Glutamatergic neuron (in vitro differentiated cells): ENCODE data around the gene TGFBR3. TPM values are rescaled to one million over a fixed set of nuclear protein-coding genes. Genes with fewer than 3 reads are reported as not detected.

ENCODE experiments used
- DNase-seq: peaks from one replicate; pipeline ENCODE4 v3.0.0; 2022
- H3K27ac Mint-ChIP-seq: one replicate; pipeline ENCODE4 v1.8.0; 2020; ENCODE audit warnings: mild to moderate bottlenecking, mixed read lengths, inconsistent platforms; ENCODE audit not compliant: unreplicated experiment
- H3K27me3 Mint-ChIP-seq: one replicate; pipeline ENCODE4 v1.8.0; 2020; ENCODE audit warnings: mild to moderate bottlenecking, moderate library complexity, mixed read lengths, inconsistent platforms; ENCODE audit not compliant: unreplicated experiment
- H3K36me3 Mint-ChIP-seq: one replicate; pipeline ENCODE4 v1.8.0; 2020; ENCODE audit warnings: mild to moderate bottlenecking, mixed read lengths, inconsistent platforms; ENCODE audit not compliant: unreplicated experiment
- H3K4me1 Mint-ChIP-seq: one replicate; pipeline ENCODE4 v1.8.0; 2020; ENCODE audit warnings: mild to moderate bottlenecking, low read depth, mixed read lengths, inconsistent platforms; ENCODE audit not compliant: unreplicated experiment
- H3K4me3 Mint-ChIP-seq: one replicate; pipeline ENCODE4 v1.8.0; 2020; ENCODE audit warnings: mild to moderate bottlenecking, mixed read lengths, inconsistent platforms; ENCODE audit not compliant: unreplicated experiment
- H3K9me3 Mint-ChIP-seq: one replicate; pipeline ENCODE4 v1.8.0; 2020; ENCODE audit warnings: mild to moderate bottlenecking, moderate library complexity, mixed read lengths, inconsistent platforms; ENCODE audit not compliant: unreplicated experiment
- total RNA-seq: library from RNA; stranded (reverse); fragmentation: NEBNext Ultra II Directional; extraction: Animal tissue kit (Norgen Biotek cat#: 25700); gene quantifications from one replicate; pipeline ENCODE4 v1.2.1, GENCODE V29; 2021; ENCODE audit not compliant: unreplicated experiment
- TF ChIP-seq, protein P1 (sequence below): fragments of 200-600 bp; sonication (generic); IDR thresholded peaks from one replicate; pipeline ENCODE4 v1.5.0; 2021; ENCODE audit not compliant: partially characterized antibody, unreplicated experiment

TGFBR3 gene
- total RNA-seq, 1 donor from 2014 or later: 0.98 TPM

DNA sequence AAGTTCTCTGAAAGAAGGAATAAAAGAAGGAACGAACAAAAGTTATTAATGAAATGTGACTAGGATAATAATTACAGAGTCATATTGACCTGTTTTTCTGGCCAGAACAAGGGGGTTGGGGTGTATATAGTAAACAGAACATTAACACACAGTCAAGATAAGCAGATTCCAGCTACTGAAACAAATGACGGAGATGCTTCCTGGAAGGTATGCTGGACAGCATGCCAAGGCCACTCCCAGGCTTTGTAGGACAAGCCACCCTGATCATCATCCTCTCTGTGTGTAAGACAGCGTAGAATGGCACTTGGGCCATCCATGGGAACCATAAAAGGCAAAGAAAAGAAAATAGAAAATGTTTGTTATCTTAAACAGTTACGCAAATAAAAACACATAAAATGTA is 120.7 kb downstream of the TGFBR3 start:
- peaks cover 2% of the 10 kb centered on the region for H3K4me1 Mint-ChIP-seq
- TF ChIP-seq, protein P1, sequence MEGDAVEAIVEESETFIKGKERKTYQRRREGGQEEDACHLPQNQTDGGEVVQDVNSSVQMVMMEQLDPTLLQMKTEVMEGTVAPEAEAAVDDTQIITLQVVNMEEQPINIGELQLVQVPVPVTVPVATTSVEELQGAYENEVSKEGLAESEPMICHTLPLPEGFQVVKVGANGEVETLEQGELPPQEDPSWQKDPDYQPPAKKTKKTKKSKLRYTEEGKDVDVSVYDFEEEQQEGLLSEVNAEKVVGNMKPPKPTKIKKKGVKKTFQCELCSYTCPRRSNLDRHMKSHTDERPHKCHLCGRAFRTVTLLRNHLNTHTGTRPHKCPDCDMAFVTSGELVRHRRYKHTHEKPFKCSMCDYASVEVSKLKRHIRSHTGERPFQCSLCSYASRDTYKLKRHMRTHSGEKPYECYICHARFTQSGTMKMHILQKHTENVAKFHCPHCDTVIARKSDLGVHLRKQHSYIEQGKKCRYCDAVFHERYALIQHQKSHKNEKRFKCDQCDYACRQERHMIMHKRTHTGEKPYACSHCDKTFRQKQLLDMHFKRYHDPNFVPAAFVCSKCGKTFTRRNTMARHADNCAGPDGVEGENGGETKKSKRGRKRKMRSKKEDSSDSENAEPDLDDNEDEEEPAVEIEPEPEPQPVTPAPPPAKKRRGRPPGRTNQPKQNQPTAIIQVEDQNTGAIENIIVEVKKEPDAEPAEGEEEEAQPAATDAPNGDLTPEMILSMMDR: no peak

GRCh38 chr1:91764471-91765115 is 121.4 kb downstream of the TGFBR3 start:
- Mint-ChIP-seq H3K4me1 (no peaks in the 10 kb centered on the region), H3K27me3 (no peaks in the 10 kb centered on the region), H3K27ac (no peak overlapping the region), H3K4me3 (no peak overlapping the region), H3K9me3 (no peaks in the 10 kb centered on the region), H3K36me3 (no peaks in the 10 kb centered on the region)
- DNase-seq: peak; percentile 30
- TF ChIP-seq, protein P1: no peak

More for the DNA sequence above, 120.7 kb downstream of the TGFBR3 start:
- H3K4me3 Mint-ChIP-seq: no peak overlapping the region
- no peaks in the 10 kb centered on the region for H3K27me3 Mint-ChIP-seq
- DNase-seq: no peak
- H3K27ac Mint-ChIP-seq: no peak overlapping the region
- no peaks in the 10 kb centered on the region for H3K9me3 Mint-ChIP-seq
- H3K36me3 Mint-ChIP-seq: no peaks in the 10 kb centered on the region

- Mint-ChIP-seq H3K36me3 (no peaks in the 10 kb centered on the region), H3K27ac (no peak overlapping the region), H3K4me3 (no peak overlapping the region), H3K4me1 (no peaks in the 10 kb centered on the region), H3K27me3 (no peaks in the 10 kb centered on the region), H3K9me3 (no peaks in the 10 kb centered on the region)
- TF ChIP-seq, protein P1: no peak
- DNase-seq: no peak
Observed at GRCh38 chr1:91763252-91763651, 122.7 kb downstream of the TGFBR3 start.

DNA sequence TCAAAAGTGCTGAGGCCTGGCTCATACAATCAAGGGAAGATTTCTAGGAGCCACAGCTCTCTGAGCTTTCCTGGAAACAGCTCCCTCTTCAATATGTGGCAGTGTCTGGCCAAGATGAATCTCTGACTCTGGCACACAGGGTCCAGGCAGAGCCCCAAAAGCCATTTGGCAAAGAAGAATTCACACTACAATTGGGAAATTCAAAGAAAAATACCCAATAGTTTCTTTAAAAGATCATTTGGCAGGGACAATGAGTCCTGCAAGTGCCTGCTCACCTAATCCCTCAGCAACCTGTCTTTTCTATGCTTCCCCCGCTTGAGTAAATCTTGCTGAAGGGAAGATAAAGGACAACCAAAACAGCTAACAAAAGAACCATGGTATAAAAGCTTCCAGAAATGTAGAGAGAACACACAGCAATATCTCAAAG is 124.6 kb downstream of the TGFBR3 start:
- no peak for DNase-seq
- TF ChIP-seq, protein P1: no peak
- Mint-ChIP-seq H3K4me3 (no peak overlapping the region), H3K36me3 (no peaks in the 10 kb centered on the region), H3K4me1 (no peaks in the 10 kb centered on the region), H3K27ac (no peak overlapping the region), H3K27me3 (no peaks in the 10 kb centered on the region), H3K9me3 (no peaks in the 10 kb centered on the region)

GRCh38 chr1:91760512-91760911 is 125.4 kb downstream of the TGFBR3 start:
- Mint-ChIP-seq H3K4me3 (no peak overlapping the region), H3K27ac (no peak overlapping the region), H3K4me1 (no peaks in the 10 kb centered on the region), H3K36me3 (no peaks in the 10 kb centered on the region), H3K27me3 (no peaks in the 10 kb centered on the region), H3K9me3 (no peaks in the 10 kb centered on the region)
- DNase-seq: no peak
- TF ChIP-seq, protein P1: no peak
